ENCODE data around the gene KCNQ1. TPM values are rescaled to one million over a fixed set of nuclear protein-coding genes. Genes with fewer than 3 reads are reported as not detected.

The KCNQ1 gene
- total RNA-seq, 3 donors from 2014 or later, result 15.5 to 44.7 (median 37.4) TPM

DNA sequence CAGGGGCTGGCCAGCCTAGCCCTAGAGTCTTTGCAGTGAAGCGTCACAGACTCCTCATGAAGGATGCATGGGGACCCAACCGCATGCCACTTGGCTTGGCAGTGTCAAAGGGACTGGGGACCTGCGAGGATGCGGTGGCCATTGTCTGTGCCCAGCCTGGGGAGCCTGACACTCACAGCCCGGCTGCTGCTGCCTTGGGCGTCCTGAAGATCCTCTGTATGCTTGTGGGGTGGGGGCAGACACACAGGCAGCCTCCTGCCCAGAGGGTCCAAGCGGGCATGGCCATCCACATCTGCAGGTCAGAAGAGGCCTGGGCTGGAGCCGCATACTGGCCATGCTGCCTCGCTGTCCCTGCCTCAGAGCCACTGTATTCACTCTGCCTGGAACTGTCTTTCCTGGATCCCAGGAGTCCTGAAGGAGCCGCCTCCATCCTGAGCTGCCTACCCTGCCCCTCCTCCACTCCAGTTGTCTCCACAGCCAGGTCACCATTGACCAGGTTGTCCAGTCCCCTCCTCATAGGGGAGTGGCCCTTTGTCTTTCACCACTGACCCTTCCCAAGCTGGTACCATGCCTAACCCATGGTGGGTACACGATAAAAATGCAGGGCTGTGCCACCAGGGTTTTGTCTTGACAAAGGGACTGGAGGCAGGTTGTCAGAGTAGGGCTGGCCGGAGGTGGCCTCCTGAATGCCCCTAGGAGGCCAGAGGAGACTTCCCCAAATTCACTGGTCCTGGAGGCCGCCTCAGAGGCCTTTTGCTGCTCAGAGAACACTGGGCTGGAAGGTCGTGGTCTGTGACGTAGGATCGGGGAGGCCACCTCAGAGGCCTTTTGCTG lies 148.0 kb downstream of the KCNQ1 start:
- Histone ChIP-seq H3K9me3 (peaks cover 2% of the 10 kb centered on the region), H3K4me1 (ENCODE audit: low read depth) (no peaks in the 10 kb centered on the region), H3K4me3 (no peak overlapping the region), H3K36me3 (ENCODE audit: low read depth) (no peaks in the 10 kb centered on the region)
- TF ChIP-seq, protein P1, sequence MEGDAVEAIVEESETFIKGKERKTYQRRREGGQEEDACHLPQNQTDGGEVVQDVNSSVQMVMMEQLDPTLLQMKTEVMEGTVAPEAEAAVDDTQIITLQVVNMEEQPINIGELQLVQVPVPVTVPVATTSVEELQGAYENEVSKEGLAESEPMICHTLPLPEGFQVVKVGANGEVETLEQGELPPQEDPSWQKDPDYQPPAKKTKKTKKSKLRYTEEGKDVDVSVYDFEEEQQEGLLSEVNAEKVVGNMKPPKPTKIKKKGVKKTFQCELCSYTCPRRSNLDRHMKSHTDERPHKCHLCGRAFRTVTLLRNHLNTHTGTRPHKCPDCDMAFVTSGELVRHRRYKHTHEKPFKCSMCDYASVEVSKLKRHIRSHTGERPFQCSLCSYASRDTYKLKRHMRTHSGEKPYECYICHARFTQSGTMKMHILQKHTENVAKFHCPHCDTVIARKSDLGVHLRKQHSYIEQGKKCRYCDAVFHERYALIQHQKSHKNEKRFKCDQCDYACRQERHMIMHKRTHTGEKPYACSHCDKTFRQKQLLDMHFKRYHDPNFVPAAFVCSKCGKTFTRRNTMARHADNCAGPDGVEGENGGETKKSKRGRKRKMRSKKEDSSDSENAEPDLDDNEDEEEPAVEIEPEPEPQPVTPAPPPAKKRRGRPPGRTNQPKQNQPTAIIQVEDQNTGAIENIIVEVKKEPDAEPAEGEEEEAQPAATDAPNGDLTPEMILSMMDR (IDR thresholded peaks at IDR 0.05), result no peak
- intact Hi-C loops (cut with DNase I, micrococcal nuclease), result no loop called here
- ATAC-seq (no peak), DNase-seq (peak in 1 of 3 donors; percentile 12)

DNA sequence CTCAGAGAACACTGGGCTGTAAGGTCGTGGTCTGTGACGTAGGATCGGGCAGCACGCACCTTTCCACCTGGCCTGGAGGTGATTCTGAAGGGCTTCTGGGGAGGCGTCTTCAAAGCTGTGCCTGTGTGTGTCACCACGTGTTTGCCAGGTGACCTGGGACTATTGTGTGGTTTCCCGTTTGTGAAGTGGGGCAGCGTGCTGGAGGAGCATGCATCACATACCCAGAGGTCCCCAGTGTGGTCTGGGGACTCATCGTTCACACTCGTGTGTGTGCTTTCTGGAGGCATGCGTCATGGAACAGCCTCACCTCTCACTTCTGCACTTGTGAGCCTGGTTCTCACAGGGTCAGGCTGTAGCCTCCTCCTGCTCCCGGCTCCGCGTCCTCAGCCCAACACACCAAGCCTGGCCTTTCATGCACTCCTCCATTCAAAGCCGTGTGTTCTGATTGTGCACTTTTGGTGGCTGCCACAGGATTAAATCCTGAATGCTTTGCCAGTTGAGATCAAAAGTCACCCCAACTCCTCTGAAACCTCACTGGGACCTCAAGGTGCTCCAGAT lies 148.7 kb downstream of the KCNQ1 start:
- no peaks in the 10 kb centered on the region for H3K36me3 ChIP-seq (ENCODE audit: low read depth)
- intact Hi-C loops (cut with DNase I, micrococcal nuclease), result no loop called here

DNA sequence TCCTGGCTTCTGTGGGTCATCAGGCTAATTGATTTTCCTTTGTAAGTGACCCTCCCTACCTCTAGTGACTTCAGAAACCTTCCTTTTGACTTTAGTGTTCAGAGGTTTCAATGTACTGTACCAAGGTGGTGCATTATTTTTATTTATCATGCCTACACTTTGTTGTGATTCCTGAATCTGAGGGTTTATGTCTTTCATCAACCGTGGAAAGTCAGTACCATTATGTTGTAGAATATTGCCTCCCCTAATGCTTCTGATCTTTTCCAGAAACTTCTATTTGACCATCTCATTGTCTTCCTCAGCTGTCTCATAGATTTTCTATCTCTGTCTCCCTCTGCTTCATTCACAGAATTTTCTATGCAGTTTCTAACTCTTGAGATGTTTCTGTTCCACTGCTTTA lies 149.5 kb downstream of the KCNQ1 start:
- intact Hi-C loops (cut with DNase I, micrococcal nuclease), result no loop called here
- TF ChIP-seq, protein P1 (IDR thresholded peaks at IDR 0.05), result no peak
- Histone ChIP-seq H3K36me3 (ENCODE audit: low read depth) (no peaks in the 10 kb centered on the region), H3K4me3 (no peak overlapping the region), H3K4me1 (ENCODE audit: low read depth) (no peaks in the 10 kb centered on the region), H3K9me3 (peaks cover 4% of the 10 kb centered on the region)
- DNase-seq, result no peak
- ATAC-seq, result no peak

More for the DNA sequence above, 148.7 kb downstream of the KCNQ1 start:
- TF ChIP-seq, protein P1 (IDR thresholded peaks at IDR 0.05), result no peak
- ATAC-seq, result no peak
- H3K9me3 ChIP-seq, result peaks cover 4% of the 10 kb centered on the region
- DNase-seq, result peak in 1 of 3 donors; percentile 9
- no peak overlapping the region for H3K4me3 ChIP-seq
- no peaks in the 10 kb centered on the region for H3K4me1 ChIP-seq (ENCODE audit: low read depth)

DNA sequence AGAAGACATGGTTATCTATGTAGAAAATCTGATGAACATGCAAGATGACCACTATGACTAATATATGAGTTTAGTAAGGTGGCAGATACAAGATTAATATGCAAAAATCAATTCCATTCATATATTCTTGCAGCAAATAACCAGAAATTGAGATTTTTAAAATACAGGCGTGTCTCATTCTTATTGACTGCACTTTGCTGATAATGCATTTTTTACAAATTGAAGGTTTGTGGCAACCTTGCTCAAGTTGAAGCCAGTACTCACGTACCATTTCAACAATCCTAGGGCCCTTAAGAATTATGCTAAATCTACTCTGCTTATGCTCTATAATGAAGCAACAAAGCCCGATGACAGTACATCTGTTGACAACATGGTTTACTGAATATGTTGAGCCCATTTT lies 150.4 kb downstream of the KCNQ1 start:
- ATAC-seq, result no peak
- intact Hi-C loops (cut with DNase I, micrococcal nuclease), result no loop called here

DNA sequence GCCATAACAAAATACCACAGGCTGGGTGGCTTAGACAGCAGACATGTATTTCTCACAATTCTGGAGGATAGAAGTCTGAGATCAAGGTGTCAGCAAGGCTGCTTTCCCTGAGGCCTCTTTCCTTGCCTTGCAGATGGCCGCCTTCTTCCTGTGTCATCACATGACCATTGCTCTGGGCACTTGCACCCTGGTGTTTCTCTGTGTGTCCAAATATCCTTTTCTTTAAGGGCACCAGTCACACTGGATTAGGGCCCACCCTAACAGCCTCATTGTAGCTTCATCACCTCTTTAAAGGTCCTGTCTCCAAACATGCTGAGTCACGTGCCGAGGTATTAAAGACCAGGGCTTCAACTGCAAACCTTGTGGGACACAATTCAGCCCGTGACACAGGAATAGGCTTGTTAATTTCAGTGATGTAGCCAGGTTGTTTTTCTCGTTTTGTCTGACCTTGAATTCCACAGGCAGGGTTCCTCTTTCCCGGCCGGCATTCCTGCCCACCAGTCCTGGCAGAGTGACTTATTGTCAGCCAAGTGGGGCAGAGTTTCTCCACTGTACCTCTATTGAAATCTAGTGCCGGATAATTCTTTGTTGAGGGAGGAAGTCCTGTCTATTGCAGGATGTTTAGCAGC lies 154.9 kb downstream of the KCNQ1 start:
- H3K4me1 ChIP-seq (ENCODE audit: low read depth), result no peaks in the 10 kb centered on the region
- no peaks in the 10 kb centered on the region for H3K36me3 ChIP-seq (ENCODE audit: low read depth)
- H3K9me3 ChIP-seq, result peaks cover 4% of the 10 kb centered on the region
- TF ChIP-seq, protein P1 (IDR thresholded peaks at IDR 0.05), result no peak
- DNase-seq, result no peak
- intact Hi-C loops (cut with DNase I, micrococcal nuclease), result no loop called here
- no peak overlapping the region for H3K4me3 ChIP-seq
- no peak for ATAC-seq

More for the DNA sequence above, 150.4 kb downstream of the KCNQ1 start:
- Histone ChIP-seq H3K36me3 (ENCODE audit: low read depth) (no peaks in the 10 kb centered on the region), H3K4me3 (no peak overlapping the region), H3K4me1 (ENCODE audit: low read depth) (no peaks in the 10 kb centered on the region), H3K9me3 (peaks cover 4% of the 10 kb centered on the region)
- no peak for DNase-seq
- TF ChIP-seq, protein P1 (IDR thresholded peaks at IDR 0.05), result no peak
